Astrocyte (in vitro differentiated cells and primary cell): ENCODE results near the gene CDC42BPG.

ENCODE experiments used
- CTCF ChIP-seq: IDR thresholded peaks from 2 replicates; pipeline ENCODE4 v1.5.1; 2011; ENCODE audit warnings: low read depth, mild to moderate bottlenecking, inconsistent platforms, low read length, moderate library complexity; ENCODE audit not compliant: insufficient read depth
- EZH2 ChIP-seq: IDR thresholded peaks from 2 replicates; pipeline ENCODE4 v1.6.1; 2012; ENCODE audit warnings: mild to moderate bottlenecking, low read length, inconsistent platforms; ENCODE audit not compliant: insufficient read depth

DNA sequence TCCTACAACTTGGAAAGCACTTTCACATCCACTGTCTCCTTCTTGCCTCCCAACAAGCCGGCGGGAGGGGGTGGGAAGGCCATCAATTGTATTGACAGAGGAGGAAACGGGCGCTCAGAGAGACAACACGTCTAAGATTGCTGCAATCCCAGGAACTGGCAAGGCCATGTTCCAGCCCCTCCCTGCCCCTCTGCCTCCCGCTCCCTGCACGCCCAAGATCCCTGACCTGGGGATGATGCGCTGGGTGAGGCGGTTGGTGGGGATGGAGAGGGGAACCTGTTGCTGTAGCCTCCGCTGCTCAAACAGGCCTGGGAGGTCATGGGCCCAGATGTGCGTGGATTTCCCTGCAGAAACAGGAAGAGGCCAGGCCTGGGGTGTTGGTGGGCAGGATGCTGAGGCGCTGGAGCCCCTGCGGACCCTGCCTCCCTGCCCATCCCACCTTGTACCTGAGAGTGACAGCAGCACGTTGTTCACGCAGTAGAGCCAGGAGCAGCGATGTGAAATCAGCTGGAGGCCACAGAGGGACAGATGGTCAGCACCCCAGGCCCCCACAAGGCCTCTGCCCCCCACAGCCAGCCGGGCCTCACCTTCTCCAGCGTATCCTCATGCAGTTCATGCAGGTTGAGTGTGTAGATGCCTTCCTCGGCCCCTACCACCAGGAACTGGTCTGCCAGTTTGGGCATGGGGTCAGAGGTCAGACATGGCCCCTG, 48.3 kb downstream of the CDC42BPG start:
- TF ChIP-seq CTCF (no peak), EZH2 (no peak)
